GM23248 (cell line): ENCODE results near the gene ACKR1.

ENCODE experiments used
- EZH2 ChIP-seq: fragments of 200-600 bp; sonication (generic); IDR thresholded peaks from 2 replicates; pipeline ENCODE4 v1.6.1; 2018; ENCODE audit warnings: antibody characterized with exemption, mild to moderate bottlenecking; ENCODE audit not compliant: insufficient read depth, poor library complexity, severe bottlenecking
- EZH2phosphoT487 ChIP-seq: fragments of 200-600 bp; sonication (generic); IDR thresholded peaks from 2 replicates; pipeline ENCODE4 v1.6.1; 2018; ENCODE audit warnings: antibody characterized with exemption, moderate library complexity, mild to moderate bottlenecking, low read depth; ENCODE audit not compliant: insufficient read depth

GRCh38 chr1:159207080-159207479 lies 2.4 kb downstream of the ACKR1 start:
- no peak for TF ChIP-seq EZH2phosphoT487
- TF ChIP-seq EZH2: no peak
